Body of pancreas (tissue), 4 donors: ENCODE results near the gene PRR19. TPM values are rescaled to one million over a fixed set of nuclear protein-coding genes. Genes with fewer than 3 reads are reported as not detected.
"Not testable (repeated sequence)": the region's sequence is repeated elsewhere in the genome, so short reads cannot be mapped to it uniquely, and the experiment has no call there.

Experiments
- ATAC-seq: fragments of 150-250 bp; one replicate; pipeline ENCODE4 v1.9.1; 2016
- DNase-seq, 4 donors: peaks; one replicate each; pipeline ENCODE4 v3.0.0-alpha.2; 2019
- H3K27ac ChIP-seq, 4 donors: fragments of 200-600 bp; sonication (generic); 1 replicate in 3 of 4; 2 replicates in 1 of 4; pipeline versions ENCODE4 v1.5.1 to v1.6.1; 2016 to 2019; ENCODE audit warnings: mild to moderate bottlenecking in 1 of 4, mixed read lengths in 1 of 4, moderate library complexity in 1 of 4
- H3K27me3 ChIP-seq, 2 donors: fragments of 200-600 bp; sonication (generic); one replicate each; pipeline ENCODE4 v1.6.0; 2016; ENCODE audit warnings: mild to moderate bottlenecking in 1 of 2
- H3K36me3 ChIP-seq, 2 donors: fragments of 200-600 bp; sonication (generic); replicated peaks in 1 of 2; 2 replicates each; pipeline ENCODE4 v1.5.1; 2016; ENCODE audit warnings: low read depth in 2 of 2; ENCODE audit not compliant: insufficient read depth in 1 of 2
- H3K4me1 ChIP-seq: fragments of 200-600 bp; sonication (generic); one replicate; pipeline ENCODE4 v1.6.0; 2016
- H3K4me3 ChIP-seq, 2 donors: fragments of 200-600 bp; sonication (generic); 1 replicate in 1 of 2; 2 replicates in 1 of 2; pipeline ENCODE4 v1.5.1; 2016 to 2019
- H3K9me3 ChIP-seq, 3 donors: fragments of 200-600 bp; sonication (generic); 1 replicate in 2 of 3; 2 replicates in 1 of 3; pipeline ENCODE4 v1.5.1; 2016
- POLR2A ChIP-seq, 3 donors: fragments of 450-650 bp; IDR thresholded peaks; one replicate each; pipeline ENCODE4 v1.6.1; 2016; ENCODE audit warnings: antibody characterized with exemption in 3 of 3, mild to moderate bottlenecking in 2 of 3
- WGBS, 2 donors: methylation state at CpG; one replicate each; pipeline ENCODE4 v1.1.5; 2017; 5-methylcytosine and 5-hydroxymethylcytosine counted together
- intact Hi-C: fragments of 100-400 bp; cut with DNase I; formaldehyde crosslinking; loops from one replicate; pipeline ENCODE4 v1.15.1; 2023
- total RNA-seq, 2 donors: library from RNA; depleted of rRNA; stranded (reverse); fragments of >200 nt; gene quantifications; one replicate each; pipeline ENCODE4 v1.1.0, GENCODE V29; 2016
- TF ChIP-seq, protein P1 (sequence below), 7 experiments: fragments of 450-650 bp in 4 of 7; fragments of 200-600 bp in 3 of 7; sonication (generic) in 3 of 7; IDR thresholded peaks; one replicate each; pipeline ENCODE4 v1.5.1; 2016 to 2019; ENCODE audit warnings: antibody characterized with exemption in 7 of 7

PRR19 gene
- total RNA-seq, 2 donors from 2014 or later = 0.52 TPM; not detected in 1

DNA sequence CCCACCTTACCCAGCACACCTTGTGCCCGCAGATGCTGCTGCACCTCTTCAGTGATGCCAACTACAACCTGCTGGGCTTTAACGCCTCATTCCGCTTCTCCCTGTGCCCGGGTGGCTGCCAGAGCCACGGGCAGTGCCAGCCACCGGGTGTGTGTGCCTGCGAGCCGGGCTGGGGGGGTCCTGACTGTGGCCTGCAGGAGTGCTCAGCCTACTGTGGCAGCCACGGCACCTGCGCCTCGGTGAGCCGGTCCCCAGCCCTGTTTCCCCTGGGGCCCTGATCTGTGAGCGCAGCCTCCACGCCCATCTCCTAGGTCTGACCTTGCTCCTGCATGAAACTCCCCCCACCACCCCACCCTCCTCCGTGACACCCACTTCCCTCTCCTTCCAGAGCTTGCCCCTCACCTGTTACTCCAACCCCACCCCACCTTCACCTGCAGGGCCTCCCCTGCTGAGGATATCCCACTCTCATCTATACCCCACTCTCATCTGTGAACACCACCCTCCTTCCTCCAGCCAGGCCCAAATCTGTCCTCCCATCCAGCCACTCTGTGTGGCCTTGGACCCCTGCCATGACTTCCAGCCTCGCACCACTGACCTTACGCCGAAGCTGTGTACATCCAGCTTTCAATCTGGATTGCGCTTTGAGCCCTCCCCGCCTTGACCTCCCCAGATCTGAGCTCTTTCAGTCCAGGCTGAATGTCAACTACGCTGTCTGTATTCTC lies 32.2 kb downstream of the PRR19 start:
- H3K36me3 ChIP-seq = no peaks in the 10 kb centered on the region
- H3K27ac ChIP-seq = no peak overlapping the region
- H3K4me1 ChIP-seq = no peaks in the 10 kb centered on the region
- H3K4me3 ChIP-seq = no peak overlapping the region
- DNase-seq (no peak), ATAC-seq (no peak)
- H3K9me3 ChIP-seq = no peaks in the 10 kb centered on the region
- TF ChIP-seq, protein P1, sequence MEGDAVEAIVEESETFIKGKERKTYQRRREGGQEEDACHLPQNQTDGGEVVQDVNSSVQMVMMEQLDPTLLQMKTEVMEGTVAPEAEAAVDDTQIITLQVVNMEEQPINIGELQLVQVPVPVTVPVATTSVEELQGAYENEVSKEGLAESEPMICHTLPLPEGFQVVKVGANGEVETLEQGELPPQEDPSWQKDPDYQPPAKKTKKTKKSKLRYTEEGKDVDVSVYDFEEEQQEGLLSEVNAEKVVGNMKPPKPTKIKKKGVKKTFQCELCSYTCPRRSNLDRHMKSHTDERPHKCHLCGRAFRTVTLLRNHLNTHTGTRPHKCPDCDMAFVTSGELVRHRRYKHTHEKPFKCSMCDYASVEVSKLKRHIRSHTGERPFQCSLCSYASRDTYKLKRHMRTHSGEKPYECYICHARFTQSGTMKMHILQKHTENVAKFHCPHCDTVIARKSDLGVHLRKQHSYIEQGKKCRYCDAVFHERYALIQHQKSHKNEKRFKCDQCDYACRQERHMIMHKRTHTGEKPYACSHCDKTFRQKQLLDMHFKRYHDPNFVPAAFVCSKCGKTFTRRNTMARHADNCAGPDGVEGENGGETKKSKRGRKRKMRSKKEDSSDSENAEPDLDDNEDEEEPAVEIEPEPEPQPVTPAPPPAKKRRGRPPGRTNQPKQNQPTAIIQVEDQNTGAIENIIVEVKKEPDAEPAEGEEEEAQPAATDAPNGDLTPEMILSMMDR (IDR thresholded peaks at IDR 0.05) = no peak
- intact Hi-C loops = no loop called here
- H3K27me3 ChIP-seq = no peaks in the 10 kb centered on the region
- WGBS, 2 donors = 80 to 83% methylated on average over 11 to 15 of the region's 21 CpGs

DNA sequence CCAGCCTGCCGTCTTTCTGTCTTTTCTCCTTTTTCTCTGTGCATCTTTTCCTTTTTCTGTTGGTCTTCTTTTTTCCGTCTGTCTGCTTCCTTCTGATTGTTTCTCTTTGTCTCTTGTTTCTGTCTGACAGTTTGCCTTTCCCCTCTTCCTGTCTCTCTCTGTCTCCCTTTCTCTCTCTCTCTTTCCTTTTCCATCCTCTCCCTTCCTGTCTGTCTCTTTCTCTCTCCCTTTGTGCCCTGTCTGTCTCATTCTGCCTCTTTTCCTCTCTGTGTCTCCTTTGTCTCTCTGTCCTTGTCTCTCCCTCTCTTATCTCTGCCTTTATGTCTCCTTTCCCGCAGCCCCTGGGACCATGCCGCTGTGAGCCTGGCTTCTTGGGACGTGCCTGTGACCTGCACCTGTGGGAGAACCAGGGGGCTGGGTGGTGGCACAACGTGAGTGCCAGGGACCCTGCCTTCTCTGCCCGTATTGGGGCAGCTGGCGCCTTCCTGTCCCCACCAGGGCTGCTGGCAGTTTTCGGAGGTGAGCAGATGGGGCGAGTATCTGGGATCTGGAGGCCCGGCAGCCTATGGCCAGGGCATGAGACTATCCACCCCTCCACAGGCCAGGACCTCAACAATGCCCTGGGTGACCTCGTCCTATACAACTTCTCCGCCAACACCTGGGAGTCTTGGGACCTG lies 32.9 kb downstream of the PRR19 start:
- Histone ChIP-seq H3K27me3 (no peaks in the 10 kb centered on the region), H3K4me1 (no peaks in the 10 kb centered on the region)
- TF ChIP-seq, protein P1 (IDR thresholded peaks at IDR 0.05) = no peak
- no peak for TF ChIP-seq POLR2A (IDR thresholded peaks at IDR 0.05)

DNA sequence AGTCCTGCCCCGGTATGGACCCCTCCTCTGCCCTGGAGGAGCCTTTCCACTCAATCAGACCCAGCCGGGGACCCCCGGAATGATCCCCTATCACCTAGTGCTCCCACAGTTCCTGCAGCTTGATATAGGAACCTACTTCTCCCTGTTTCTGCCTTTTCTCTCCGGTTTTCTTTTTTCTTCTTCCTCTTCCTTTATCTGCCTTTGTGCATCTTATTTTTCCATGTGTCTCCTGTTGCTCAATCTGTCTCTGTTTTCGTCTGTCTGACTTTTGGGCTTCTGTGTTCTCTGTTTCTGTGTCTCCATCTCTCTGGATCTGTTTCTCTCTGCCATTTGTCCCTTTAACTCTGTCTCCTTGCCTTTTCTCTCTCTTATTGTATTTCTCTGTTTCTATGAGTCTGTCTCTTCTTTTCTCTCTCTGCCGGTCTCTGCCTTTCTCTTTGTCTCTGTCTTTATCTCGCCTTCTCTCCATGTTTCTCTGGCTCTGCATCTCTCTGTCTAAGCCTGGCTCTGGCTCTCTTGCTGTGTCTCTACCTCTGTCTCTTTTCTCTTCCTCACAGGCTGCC lies 33.5 kb downstream of the PRR19 start:
- Histone ChIP-seq H3K9me3 (no peaks in the 10 kb centered on the region), H3K36me3 (no peaks in the 10 kb centered on the region), H3K4me1 (no peaks in the 10 kb centered on the region), H3K4me3 (no peak overlapping the region), H3K27me3 (no peaks in the 10 kb centered on the region), H3K27ac (no peak overlapping the region)
- intact Hi-C loops = no loop called here
- TF ChIP-seq, protein P1 (IDR thresholded peaks at IDR 0.05) = no peak
- TF ChIP-seq POLR2A (IDR thresholded peaks at IDR 0.05) = no peak
- WGBS, 2 donors = 81 to 89% methylated on average over 7 of the region's 7 CpGs
- ATAC-seq (no peak), DNase-seq (no peak)

More for the DNA sequence above, 32.9 kb downstream of the PRR19 start:
- no peak for DNase-seq
- H3K27ac ChIP-seq = no peak overlapping the region
- no peak overlapping the region for H3K4me3 ChIP-seq
- ATAC-seq = no peak
- intact Hi-C loops = no loop called here
- H3K36me3 ChIP-seq = no peaks in the 10 kb centered on the region
- H3K9me3 ChIP-seq = no peaks in the 10 kb centered on the region
- WGBS, 2 donors = 80 to 88% methylated on average over 8 to 13 of the region's 13 CpGs

DNA sequence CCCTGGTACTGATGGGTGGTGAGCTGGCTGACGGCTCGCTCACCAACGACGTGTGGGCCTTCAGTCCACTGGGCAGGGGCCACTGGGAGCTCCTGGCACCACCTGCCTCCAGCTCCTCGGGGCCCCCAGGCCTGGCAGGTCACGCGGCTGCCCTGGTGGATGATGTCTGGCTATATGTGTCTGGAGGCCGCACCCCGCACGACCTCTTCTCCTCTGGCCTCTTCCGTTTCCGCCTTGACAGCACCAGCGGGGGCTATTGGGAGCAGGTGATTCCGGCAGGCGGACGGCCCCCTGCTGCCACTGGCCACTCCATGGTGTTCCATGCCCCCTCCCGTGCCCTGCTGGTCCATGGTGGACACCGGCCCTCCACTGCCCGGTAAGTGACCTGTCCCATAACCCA lies 34.0 kb downstream of the PRR19 start:
- no peak for DNase-seq
- intact Hi-C loops = no loop called here
- H3K27me3 ChIP-seq = no peaks in the 10 kb centered on the region
- H3K4me1 ChIP-seq = no peaks in the 10 kb centered on the region
- no peak for ATAC-seq
- H3K36me3 ChIP-seq = no peaks in the 10 kb centered on the region
- 88 to 94% methylated on average over 18 of the region's 19 CpGs for WGBS, 2 donors
- TF ChIP-seq POLR2A (IDR thresholded peaks at IDR 0.05) = no peak
- TF ChIP-seq, protein P1 (IDR thresholded peaks at IDR 0.05) = no peak
- H3K4me3 ChIP-seq = no peak overlapping the region
- H3K27ac ChIP-seq = no peak overlapping the region
- H3K9me3 ChIP-seq = no peaks in the 10 kb centered on the region

DNA sequence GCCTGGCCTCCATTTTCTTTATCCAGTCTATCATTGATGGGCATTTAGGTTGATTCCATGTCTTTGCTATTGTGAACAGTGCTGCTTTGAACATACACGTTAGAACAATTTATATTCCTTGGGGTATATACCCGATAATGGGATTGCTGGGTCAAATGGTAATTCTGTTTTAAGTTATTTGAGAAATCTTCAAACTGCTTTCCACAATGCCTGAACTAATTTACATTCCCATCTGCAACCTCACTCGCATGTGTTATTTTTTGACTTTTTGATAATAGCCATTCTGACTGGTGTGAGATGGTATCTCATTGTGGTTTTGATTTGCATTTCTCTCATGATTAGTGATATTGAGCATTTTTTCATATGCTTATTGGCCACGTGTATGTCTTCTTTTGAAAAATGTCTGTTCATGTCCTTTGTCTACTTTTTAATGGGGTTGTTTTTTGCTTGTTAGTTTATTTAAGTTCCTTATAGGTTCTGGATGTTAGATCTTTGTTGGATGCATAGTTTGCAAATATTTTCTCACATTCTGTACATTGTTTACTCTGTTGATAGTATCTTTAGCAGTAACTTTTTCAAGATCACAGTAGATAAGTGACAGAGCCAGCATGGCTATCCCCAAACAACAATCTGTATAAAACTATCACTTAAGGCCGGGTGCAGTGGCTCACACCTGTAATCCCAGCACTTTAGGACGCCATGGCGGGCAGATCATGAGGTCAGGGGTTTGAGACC lies 37.4 kb downstream of the PRR19 start:
- H3K27ac ChIP-seq, H3K9me3 ChIP-seq, ATAC-seq, H3K4me3 ChIP-seq, H3K36me3 ChIP-seq, H3K27me3 ChIP-seq, DNase-seq, intact Hi-C loops, H3K4me1 ChIP-seq: not testable (repeated sequence)
- WGBS, 2 donors = 88 to 89% methylated on average over 7 of the region's 7 CpGs

DNA sequence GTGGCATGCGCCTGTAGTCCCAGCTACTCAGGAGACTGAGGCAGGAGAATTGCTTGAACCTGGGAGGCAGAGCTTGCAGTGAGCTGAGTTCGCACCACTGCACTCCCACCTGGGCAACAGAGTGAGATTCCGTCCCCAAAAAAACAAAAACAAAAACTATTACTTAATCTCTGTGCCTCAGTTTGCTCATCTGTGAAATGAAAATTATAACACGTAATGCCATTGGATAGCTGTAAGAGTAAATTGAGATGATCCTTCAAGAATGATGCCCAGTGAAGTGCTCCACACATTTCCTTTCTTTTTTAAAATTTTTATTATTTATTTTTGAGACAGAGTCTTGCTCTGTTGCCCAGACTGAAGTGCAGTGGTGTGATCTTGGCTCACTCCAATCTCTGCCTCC lies 38.0 kb downstream of the PRR19 start:
- 89 to 91% methylated on average over 4 of the region's 4 CpGs for WGBS, 2 donors
- H3K4me1 ChIP-seq, H3K9me3 ChIP-seq, H3K4me3 ChIP-seq, intact Hi-C loops, H3K27ac ChIP-seq, ATAC-seq, DNase-seq, H3K36me3 ChIP-seq, H3K27me3 ChIP-seq: not testable (repeated sequence)
